HCT116 (cell line): Measurements from ENCODE around the gene EEF1G.
A peak's percentile ranks its signal among the peaks of the same experiment; 100 is the strongest.

Experiments used
- POLR2A ChIP-seq: IDR thresholded peaks from 2 replicates; pipeline ENCODE4 v1.7.0; 2011; ENCODE audit warnings: borderline replicate concordance; ENCODE audit not compliant: insufficient read depth, insufficient read length; ENCODE audit errors: extremely low read depth
- TF ChIP-seq, protein P1 (sequence below), 3 experiments: fragments of 200-600 bp in 1 of 3; sonication (generic) in 1 of 3; IDR thresholded peaks in 2 of 3; conservative IDR thresholded peaks in 1 of 3; 2 replicates each; pipeline ENCODE4 v1.5.1; 2012 to 2017; ENCODE audit warnings: low read depth in 2 of 3, low read length in 2 of 3, antibody characterized with exemption in 1 of 3, borderline replicate concordance in 1 of 3, control low read depth in 1 of 3, mild to moderate bottlenecking in 1 of 3, mixed read lengths in 1 of 3, mixed run types in 1 of 3, moderate library complexity in 1 of 3; ENCODE audit not compliant: insufficient read depth in 1 of 3

DNA sequence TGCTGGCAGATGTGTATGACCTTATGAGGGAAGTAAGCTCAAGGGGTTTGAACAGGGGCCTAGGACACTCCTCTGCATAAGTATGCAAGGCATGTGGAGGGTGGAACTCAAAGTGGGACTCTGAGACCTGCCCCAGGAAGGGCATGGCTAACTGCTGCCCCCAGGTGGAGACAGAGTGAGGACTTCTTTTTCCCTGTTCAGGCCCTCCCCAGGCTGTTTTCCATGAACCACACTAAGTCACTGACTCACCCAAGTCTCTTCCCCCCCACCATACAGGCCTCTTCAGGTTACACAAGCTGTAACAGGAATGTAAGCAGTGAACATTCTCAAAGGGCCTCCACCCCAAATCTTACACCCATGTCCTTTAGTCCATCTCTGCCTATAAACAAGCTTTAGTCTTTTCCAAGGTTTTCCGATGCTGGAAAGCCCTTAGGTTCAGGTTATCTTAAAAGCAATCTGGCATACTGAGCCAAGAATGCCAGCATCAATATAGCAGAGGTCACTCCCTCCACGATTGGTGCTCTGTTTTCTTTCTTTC is 13.1 kb downstream of the EEF1G start:
- TF ChIP-seq, protein P1, sequence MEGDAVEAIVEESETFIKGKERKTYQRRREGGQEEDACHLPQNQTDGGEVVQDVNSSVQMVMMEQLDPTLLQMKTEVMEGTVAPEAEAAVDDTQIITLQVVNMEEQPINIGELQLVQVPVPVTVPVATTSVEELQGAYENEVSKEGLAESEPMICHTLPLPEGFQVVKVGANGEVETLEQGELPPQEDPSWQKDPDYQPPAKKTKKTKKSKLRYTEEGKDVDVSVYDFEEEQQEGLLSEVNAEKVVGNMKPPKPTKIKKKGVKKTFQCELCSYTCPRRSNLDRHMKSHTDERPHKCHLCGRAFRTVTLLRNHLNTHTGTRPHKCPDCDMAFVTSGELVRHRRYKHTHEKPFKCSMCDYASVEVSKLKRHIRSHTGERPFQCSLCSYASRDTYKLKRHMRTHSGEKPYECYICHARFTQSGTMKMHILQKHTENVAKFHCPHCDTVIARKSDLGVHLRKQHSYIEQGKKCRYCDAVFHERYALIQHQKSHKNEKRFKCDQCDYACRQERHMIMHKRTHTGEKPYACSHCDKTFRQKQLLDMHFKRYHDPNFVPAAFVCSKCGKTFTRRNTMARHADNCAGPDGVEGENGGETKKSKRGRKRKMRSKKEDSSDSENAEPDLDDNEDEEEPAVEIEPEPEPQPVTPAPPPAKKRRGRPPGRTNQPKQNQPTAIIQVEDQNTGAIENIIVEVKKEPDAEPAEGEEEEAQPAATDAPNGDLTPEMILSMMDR (IDR thresholded peaks at IDR 0.05 in 2 of 3, conservative IDR thresholded peaks at IDR 0.05 in 1 of 3; ENCODE audit: borderline replicate concordance in 1 of 3, insufficient read depth in 1 of 3, low read depth in 2 of 3, low read length in 2 of 3), result peak in 2 of 3 experiments; percentile 84 to 86; a peak in 4 of 6 replicates
- TF ChIP-seq POLR2A, result no peak
